ENCODE results near the gene DBF4B.
"Not testable (repeated sequence)": the region's sequence is repeated elsewhere in the genome, so short reads cannot be mapped to it uniquely, and the experiment has no call there.

DBF4B gene

GRCh38 chr17:44673893-44674292 is 34.6 kb upstream of the DBF4B start:
- TF ChIP-seq CTCF (conservative IDR thresholded peaks at IDR 0.05; ENCODE audit: low read length), result no peak
- no peak overlapping the region for H3K4me3 ChIP-seq (ENCODE audit: low read length)
- no peak for DNase-seq (ENCODE audit: low read depth)

- H3K4me3 ChIP-seq (ENCODE audit: low read length), result no peak overlapping the region
- DNase-seq (ENCODE audit: low read depth), result peak; percentile 53
- no peak for TF ChIP-seq CTCF (conservative IDR thresholded peaks at IDR 0.05; ENCODE audit: low read length)
These were observed 31.3 kb upstream of the DBF4B start for GRCh38 chr17:44677136-44677535.

DNA sequence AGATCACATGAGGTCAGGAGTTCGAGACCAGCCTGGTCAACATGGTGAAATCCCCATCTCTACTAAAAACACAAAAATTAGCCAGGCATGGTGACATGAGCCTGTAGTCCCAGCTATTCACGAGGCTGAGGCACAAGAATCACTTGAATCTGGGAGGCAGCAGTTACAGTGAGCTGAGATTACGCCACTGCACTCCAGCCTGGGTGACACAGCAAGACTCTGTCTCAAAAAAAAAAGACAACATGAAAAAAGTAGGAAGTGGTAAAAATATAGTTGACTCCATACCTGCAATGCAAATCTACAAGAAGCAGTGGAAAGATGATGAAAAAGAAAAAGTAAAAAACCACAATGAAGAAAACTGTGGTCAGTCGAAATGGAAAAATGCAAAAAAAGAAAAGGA is 25.2 kb upstream of the DBF4B start:
- not testable (repeated sequence) for DNase-seq (ENCODE audit: low read depth); H3K4me3 ChIP-seq (ENCODE audit: low read length)

DNA sequence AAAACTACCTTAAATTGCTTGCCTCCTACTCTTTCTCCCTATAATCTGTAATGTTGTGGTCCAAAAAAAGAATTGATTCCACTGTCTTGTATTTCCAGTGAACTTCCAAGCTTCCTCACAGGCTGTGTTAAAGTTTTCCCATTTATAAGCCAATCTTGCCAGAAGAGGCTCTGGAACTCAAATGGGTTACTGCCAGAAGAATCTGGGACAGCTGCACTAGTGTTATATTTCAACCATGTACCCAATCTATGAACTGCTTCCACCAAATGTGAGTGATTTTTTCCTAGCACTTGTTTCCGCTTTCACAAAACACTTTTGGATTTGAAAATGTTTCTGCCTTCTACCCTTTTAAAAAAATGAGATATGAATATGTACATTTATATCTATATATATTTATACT is 20.7 kb upstream of the DBF4B start:
- H3K4me3 ChIP-seq (ENCODE audit: low read length), result no peak overlapping the region
- no peak for DNase-seq (ENCODE audit: low read depth)
- no peak for TF ChIP-seq CTCF (conservative IDR thresholded peaks at IDR 0.05; ENCODE audit: low read length)

GRCh38 chr17:44688200-44688599 is 20.3 kb upstream of the DBF4B start:
- no peak for DNase-seq (ENCODE audit: low read depth)
- no peak for TF ChIP-seq CTCF (conservative IDR thresholded peaks at IDR 0.05; ENCODE audit: low read length)
- H3K4me3 ChIP-seq (ENCODE audit: low read length), result peak overlapping the region; percentile 100; the same call in 1 of the 2 replicates

DNA sequence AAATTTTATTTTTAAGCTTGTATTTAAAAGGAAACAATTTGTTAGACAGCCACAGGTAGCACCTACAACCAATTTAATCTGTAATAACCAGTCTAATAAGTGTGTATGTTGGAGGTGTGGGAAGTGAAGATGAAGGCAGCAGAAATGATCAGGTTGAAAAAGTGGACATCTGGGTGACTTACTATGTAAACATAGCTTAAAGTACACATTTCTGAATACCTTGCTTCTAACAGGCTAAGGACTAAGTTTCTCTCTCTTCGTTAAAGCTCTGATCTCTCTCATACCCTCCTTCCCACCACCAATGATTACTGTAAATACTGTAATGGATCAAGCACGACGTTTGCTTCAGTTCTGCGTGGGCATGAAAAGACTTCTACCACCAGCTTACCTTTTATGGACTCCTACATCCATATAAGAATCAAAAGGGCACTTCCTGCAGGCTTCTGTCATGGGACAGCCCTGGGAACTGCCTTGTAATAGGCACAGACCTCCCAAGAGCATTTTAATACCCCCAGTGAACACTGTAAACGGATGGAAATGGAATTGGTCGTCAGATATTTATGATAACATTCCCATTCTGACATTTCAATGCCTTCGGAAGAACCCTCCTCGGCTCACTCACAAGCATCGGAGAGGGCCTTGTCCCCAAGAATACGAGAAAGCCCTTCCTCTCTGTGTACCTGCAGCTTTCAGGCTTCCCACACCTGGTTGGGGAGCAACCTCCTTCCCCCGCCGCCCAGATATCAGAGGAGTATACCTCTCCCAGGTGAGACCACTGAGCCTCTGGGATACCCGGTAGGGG is 19.6 kb upstream of the DBF4B start:
- no peak for DNase-seq (ENCODE audit: low read depth)
- TF ChIP-seq CTCF (conservative IDR thresholded peaks at IDR 0.05; ENCODE audit: low read length), result no peak
- H3K4me3 ChIP-seq (ENCODE audit: low read length), result peak overlapping the region; percentile 100

DNA sequence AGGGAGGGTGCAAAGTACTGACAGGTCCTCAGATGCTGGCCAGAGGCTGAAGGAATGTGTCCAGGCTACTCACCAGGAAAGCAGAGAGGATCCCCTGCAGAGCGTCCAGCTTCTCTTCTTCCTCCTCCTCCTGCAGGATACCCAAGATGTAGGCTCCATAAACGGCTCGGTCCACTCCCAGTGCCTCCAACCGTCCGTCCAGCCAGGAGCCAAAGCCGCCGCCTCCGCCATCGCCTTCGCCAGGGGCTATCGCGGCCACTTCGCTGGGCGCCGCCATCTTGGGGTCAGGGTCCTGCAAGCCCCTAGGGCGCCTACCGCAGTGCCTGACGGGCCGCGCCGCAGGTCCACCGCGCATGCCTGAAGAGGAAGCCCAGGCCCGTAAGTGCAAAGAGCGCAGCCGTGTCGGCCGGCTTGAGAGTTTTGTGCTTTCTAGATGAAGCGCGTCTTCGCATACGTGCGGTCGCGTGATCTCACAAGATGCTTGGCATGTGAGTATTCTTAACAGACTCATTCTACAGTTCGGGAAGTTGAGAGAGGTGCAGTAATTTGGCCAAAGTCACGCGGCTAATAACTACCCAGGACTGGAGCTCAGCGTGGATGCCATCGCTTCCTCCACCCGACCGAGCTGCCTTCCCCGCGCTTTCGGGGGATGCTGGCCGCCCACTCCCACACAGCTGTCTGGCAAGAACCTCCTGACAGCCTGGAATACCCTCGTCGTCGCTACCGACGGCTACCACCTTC is 18.8 kb upstream of the DBF4B start, which contains the start of gene CCDC43:
TSS of gene CCDC43 (minus strand) at position 300 of the 741 bp plus-strand sequence. CDS start at position 277, 23 bp downstream.
- TF ChIP-seq CTCF (conservative IDR thresholded peaks at IDR 0.05; ENCODE audit: low read length), result no peak
- peak; percentile 92 for DNase-seq (ENCODE audit: low read depth)
- peak within 1 kb of the TSS; percentile 100 for H3K4me3 ChIP-seq (ENCODE audit: low read length)

Data from AG10803 (cell line).